Right atrium auricular region (tissue), 2 donors: ENCODE measurements around the gene HLA-DPB1. TPM values are rescaled to one million over a fixed set of nuclear protein-coding genes. Genes with fewer than 3 reads are reported as not detected.

Experiments used
- DNase-seq: peaks from one replicate; pipeline ENCODE4 v3.0.0-alpha.2; 2019; ENCODE audit warnings: low spot score
- H3K27ac ChIP-seq, 2 donors: fragments of 200-600 bp; sonication (generic); 1 replicate in 1 of 2; 2 replicates in 1 of 2; pipeline ENCODE4 v1.5.1; 2016 to 2019
- H3K27me3 ChIP-seq, 2 donors: fragments of 200-600 bp; sonication (generic); one replicate each; pipeline versions ENCODE4 v1.5.1 to v1.6.0; 2017 to 2019
- H3K36me3 ChIP-seq: fragments of 200-600 bp; sonication (generic); one replicate; pipeline ENCODE4 v1.5.1; 2016
- H3K4me1 ChIP-seq, 2 donors: fragments of 200-600 bp; sonication (generic); one replicate each; pipeline versions ENCODE4 v1.5.1 to v1.6.0; 2017 to 2019
- H3K4me3 ChIP-seq, 2 donors: fragments of 200-600 bp; sonication (generic); 1 replicate in 1 of 2; 2 replicates in 1 of 2; pipeline ENCODE4 v1.5.1; 2017 to 2019; ENCODE audit warnings: mild to moderate bottlenecking in 1 of 2, moderate library complexity in 1 of 2
- H3K9me3 ChIP-seq, 2 donors: fragments of 200-600 bp; sonication (generic); one replicate each; pipeline ENCODE4 v1.5.1; 2019
- CTCF ChIP-seq, 2 donors: fragments of 200-600 bp; sonication (generic); IDR thresholded peaks; one replicate each; pipeline ENCODE4 v1.5.1; 2019; ENCODE audit warnings: antibody characterized with exemption in 2 of 2
- total RNA-seq, 2 donors: library from RNA; depleted of rRNA; stranded (reverse); fragments of >200 nt; gene quantifications; one replicate each; pipeline ENCODE4 v1.1.0, GENCODE V29; 2016

HLA-DPB1 gene
- total RNA-seq, 2 donors from 2014 or later, result 22.0 to 76.7 TPM

GRCh38 chr6:33114406-33114805, 38.6 kb downstream of the HLA-DPB1 start:
- H3K27me3 ChIP-seq, result peaks cover 10 to 22% of the 10 kb centered on the region in 2 donors
- H3K36me3 ChIP-seq, result no peaks in the 10 kb centered on the region
- H3K27ac ChIP-seq, result no peak overlapping the region
- H3K4me1 ChIP-seq, result peaks cover 0 to 10% of the 10 kb centered on the region in 2 donors
- TF ChIP-seq CTCF (IDR thresholded peaks at IDR 0.05), result no peak
- no peak for DNase-seq
- no peaks in the 10 kb centered on the region for H3K9me3 ChIP-seq
- H3K4me3 ChIP-seq, result no peak overlapping the region

GRCh38 chr6:33116417-33116816, 40.6 kb downstream of the HLA-DPB1 start:
- Histone ChIP-seq H3K27ac (no peak overlapping the region), H3K4me3 (no peak overlapping the region), H3K27me3 (peaks cover 10 to 22% of the 10 kb centered on the region in 2 donors), H3K4me1 (peaks cover 0 to 10% of the 10 kb centered on the region in 2 donors), H3K36me3 (no peaks in the 10 kb centered on the region), H3K9me3 (no peaks in the 10 kb centered on the region)
- no peak for DNase-seq
- TF ChIP-seq CTCF (IDR thresholded peaks at IDR 0.05), result no peak

GRCh38 chr6:33116841-33117711, 41.3 kb downstream of the HLA-DPB1 start:
- Histone ChIP-seq H3K4me3 (no peak overlapping the region), H3K27me3 (peaks cover 10 to 22% of the 10 kb centered on the region in 2 donors), H3K9me3 (no peaks in the 10 kb centered on the region), H3K27ac (no peak overlapping the region), H3K36me3 (no peaks in the 10 kb centered on the region), H3K4me1 (peaks cover 0 to 10% of the 10 kb centered on the region in 2 donors)
- DNase-seq, result no peak
- TF ChIP-seq CTCF (IDR thresholded peaks at IDR 0.05), result no peak

- no peak for DNase-seq
- Histone ChIP-seq H3K27ac (no peak overlapping the region), H3K36me3 (no peaks in the 10 kb centered on the region), H3K4me1 (peaks cover 0 to 10% of the 10 kb centered on the region in 2 donors), H3K27me3 (peaks cover 10 to 22% of the 10 kb centered on the region in 2 donors), H3K4me3 (no peak overlapping the region), H3K9me3 (no peaks in the 10 kb centered on the region)
- TF ChIP-seq CTCF (IDR thresholded peaks at IDR 0.05), result no peak
Measured at GRCh38 chr6:33117811-33118277, 42.1 kb downstream of the HLA-DPB1 start.

- H3K4me1 ChIP-seq, result peaks cover 0 to 10% of the 10 kb centered on the region in 2 donors
- no peaks in the 10 kb centered on the region for H3K36me3 ChIP-seq
- no peak overlapping the region for H3K27ac ChIP-seq
- TF ChIP-seq CTCF (IDR thresholded peaks at IDR 0.05), result peak; percentile 75 to 93
- H3K4me3 ChIP-seq, result no peak overlapping the region
- H3K9me3 ChIP-seq, result peaks cover 0 to 4% of the 10 kb centered on the region in 2 donors
- peaks cover 10 to 22% of the 10 kb centered on the region in 2 donors for H3K27me3 ChIP-seq
- no peak for DNase-seq
Measured at GRCh38 chr6:33118525-33119123, 42.8 kb downstream of the HLA-DPB1 start.
